Motor neuron (in vitro differentiated cells): ENCODE measurements around the gene RHOU. TPM values are rescaled to one million over a fixed set of nuclear protein-coding genes. Genes with fewer than 3 reads are reported as not detected.

Source experiments
- total RNA-seq, 8 experiments: library from RNA; unstranded; fragments of 300-600 nt; gene quantifications; 2 replicates each; pipeline versions ENCODE4 v1.2.3 to v1.2.4, GENCODE V29; 2022

RHOU gene
- total RNA-seq, 8 experiments from 2014 or later: 3.3 to 51.6 (median 21.2) TPM

Other genes with a start within 250 kb of the RHOU start
- 100 to 1,000 TPM in 3 of 8 experiments, 10 to 100 TPM in 5; 39.2 to 132 (median 87.0) TPM for gene RNF187, start 248.1 kb upstream of the RHOU start, total RNA-seq